ENCODE measurements around the gene ALDH3B2.
A peak's percentile ranks its signal among the peaks of the same experiment; 100 is the strongest.
"Not testable (repeated sequence)": the region's sequence is repeated elsewhere in the genome, so short reads cannot be mapped to it uniquely, and the experiment has no call there.

ALDH3B2 gene

DNA sequence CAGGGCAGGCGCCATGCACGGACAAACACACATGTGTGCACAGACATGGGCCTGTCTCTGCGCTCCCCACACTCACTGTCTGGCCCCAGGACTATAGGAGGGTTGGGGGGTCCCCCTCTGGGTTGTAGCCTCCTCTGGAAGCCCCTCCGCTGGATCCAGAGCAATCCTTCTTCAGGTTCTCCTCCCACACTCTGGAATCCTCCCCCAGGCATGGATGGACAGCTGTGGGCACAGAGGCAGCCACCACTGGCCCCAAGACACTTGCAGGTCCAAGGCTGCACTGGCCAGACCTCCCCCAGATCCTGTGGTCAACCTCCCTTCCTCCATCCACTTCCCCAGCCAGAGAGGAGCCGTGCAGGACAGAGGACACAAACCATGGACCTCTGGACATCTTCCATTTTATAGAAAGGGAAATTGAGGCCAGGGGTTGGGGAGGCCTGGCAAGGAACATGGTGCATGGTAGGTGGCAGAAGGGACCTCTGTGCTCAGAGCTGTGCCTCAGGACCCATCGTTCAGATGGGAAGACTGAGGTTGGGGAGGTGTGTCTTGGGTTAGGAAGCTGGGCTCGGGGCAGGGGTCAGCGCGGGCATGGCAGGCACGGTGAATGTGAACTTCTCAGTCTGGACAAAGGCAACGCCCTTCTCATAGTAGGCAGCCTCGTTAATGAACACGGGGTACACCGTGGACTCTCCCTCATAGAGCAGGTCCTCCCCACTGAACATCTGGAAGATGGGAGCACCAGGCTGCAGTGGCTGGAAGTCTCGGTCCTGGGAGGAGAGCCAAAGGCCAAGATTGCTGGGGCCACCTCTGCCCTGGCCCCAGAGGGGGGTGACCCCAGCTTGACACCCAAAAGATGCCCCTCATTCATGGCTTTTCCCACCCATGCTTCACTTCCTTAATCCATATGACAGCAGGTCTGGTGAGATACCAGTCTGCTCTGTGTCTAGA lies 32.0 kb downstream of the ALDH3B2 start:
- no peak for DNase-seq (ENCODE audit: low read depth)

DNA sequence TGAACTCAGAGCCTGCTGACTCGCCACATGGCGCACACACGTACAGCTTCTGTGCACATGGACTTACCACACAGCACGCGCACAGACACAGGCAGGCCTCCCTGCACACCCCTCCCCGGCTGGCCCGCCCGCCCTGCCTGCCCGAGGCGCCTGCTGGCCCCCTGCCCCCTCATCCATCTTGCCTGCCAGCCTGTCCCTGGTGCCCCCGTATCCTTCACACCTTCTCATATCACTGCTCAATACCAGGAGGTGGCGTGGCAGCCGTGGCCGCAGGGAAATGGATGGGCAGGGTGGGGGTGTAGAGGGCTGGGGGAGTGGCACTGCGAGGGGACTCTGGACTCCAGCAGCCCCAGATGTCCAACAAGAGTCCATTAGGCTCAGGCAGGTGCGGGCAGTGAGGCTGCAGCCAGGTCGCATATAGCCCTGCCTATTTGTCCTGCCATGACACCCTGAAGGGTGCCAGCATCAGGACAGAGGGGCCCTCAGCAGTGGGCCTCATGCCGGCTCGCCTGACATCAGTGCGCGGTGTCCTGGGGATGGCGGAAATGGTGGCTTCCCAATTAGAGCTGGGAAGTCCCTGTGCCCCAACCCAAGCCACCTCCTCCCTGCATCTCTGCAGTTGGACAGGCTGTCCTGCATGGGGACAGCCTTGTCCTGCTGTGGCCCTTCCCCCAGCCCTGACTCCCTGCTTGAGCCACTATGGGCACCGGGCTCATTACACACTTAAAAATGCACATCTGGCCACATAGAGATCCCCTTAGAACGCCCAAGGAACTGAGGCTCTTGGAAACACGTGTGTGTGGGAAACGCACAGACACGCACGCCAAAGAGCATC lies 32.9 kb downstream of the ALDH3B2 start:
- DNase-seq (ENCODE audit: low read depth), result no peak

GRCh38 chr11:67640758-67641337 lies 33.6 kb downstream of the ALDH3B2 start:
- DNase-seq (ENCODE audit: low read depth), result no peak

DNA sequence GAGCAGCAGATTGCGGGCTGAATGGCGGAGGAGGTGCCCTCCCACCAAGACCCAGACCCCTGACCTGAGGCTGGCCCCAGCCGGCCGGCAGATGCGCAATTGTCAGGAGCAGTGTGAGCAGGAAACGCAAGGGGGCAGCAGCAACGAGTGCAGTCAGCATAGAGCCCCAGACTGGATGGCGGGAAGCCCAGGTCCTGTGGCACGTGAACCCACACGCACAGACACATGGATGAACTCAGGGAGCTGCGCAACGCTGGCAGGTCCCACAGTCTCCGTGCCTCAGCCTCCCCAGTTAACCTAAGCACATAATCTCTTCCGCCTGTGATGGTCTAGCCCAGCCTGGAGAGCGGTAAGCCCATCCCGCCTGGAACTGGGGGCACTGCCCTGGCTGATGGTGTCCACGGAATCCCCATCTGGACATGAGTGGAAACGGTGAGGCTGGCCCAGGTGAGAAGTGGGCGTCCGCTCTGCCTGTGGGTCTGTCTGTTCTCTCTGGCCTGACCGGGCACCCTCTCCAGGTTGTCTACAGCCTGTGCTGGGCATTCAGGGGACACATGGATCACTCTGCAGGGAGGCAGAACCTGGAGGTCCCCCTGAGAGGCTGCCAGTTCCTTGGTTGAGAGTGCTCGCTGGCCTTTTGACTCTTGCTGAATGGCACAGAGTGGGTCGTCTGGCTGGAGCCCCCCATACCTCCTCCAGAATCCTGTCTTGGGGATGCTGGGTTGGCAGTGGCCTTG lies 34.2 kb downstream of the ALDH3B2 start:
- no peak for DNase-seq (ENCODE audit: low read depth)

DNA sequence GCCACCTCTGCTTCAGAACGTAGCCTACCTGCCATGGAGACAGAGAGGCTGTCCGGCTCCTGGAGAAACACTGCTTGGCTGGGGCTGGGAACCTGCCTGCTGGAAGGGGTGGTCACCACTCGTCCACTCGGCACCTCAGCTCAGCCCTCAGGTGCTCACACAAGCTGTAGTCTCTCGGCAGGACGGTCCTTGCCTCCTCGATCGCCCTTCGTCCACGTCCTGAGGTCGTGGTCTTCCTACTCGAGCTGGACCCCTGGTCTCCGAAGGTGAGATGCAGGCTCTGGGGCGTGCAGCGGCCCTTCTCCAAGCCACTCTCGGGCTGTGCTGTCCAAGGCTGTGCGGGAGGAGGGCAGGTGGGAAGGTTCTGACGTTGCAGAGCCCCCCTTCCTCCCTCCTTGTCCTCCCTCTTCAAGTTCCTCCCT lies 35.0 kb downstream of the ALDH3B2 start, which contains the start of gene TBX10:
Gene TBX10, minus strand, starts transcription at position 326 of the 422 bp plus-strand sequence. Its CDS starts 291 bp downstream, at position 35.
- no peak for DNase-seq (ENCODE audit: low read depth)

DNA sequence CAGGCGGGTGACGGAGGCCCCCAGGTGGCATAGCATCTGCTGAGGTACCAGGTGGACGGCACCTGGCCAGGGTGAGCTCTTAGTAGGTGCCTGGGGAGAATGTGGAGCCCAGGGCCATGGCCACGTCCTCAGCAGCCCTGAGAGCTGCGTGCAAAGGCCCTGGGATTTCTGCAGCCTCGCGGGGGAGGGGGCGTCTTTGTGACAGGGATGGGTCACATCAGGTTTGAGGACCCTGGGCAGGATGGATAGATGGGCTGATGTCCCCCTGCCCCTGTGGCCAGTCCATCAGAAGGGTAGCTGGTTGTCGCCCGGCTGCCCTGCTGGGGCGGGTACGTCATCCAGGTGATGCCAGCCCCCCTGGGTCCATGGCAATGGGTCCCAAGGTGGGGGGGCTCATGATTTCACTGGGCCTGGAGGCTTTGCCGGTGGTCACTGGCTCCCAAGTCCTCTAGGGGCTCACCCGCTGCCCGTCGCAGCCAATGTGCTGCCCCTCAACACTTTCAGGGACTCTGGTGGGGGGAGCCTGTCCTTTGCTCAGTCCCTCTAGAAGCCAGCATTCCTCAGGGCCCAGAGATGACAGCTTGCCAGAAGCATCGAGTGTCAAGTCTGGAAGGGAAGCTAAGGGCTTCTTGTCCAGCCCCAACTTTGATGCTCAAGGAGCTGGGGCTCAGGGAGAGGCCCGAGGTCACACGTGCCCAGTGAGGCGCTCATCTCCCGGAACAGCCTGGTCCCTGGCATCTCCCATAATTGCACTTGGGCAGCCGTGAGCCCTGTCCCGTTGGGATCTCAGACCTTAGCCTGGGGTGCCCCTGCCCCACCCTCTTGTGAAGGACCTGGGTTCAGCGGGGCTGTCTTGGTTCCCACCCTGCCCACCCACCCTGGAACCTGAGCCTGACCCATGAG lies 35.6 kb downstream of the ALDH3B2 start:
- DNase-seq (ENCODE audit: low read depth), result no peak

- not testable (repeated sequence) for DNase-seq (ENCODE audit: low read depth)
Measured at GRCh38 chr11:67637441-67637840, 37.0 kb downstream of the ALDH3B2 start.

DNA sequence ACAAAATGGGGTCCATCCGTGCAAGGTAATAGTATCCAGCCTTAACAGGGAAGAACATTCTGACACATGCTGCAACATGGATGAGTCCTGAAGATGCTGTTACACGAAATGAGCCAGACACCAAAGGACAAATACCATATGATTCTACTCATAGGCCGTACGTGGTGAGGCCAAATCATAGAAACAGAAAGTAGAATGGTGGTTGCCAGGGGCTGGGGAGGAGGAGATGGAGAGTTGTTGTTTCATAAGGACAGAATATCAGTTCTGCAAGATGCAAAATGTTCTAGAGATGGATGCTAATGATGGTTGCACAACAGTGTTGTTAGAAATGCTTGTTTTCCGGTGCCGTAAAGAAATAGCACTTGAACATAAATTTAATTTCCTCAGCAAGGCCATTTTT lies 37.5 kb downstream of the ALDH3B2 start:
- DNase-seq (ENCODE audit: low read depth), result no peak

DNA sequence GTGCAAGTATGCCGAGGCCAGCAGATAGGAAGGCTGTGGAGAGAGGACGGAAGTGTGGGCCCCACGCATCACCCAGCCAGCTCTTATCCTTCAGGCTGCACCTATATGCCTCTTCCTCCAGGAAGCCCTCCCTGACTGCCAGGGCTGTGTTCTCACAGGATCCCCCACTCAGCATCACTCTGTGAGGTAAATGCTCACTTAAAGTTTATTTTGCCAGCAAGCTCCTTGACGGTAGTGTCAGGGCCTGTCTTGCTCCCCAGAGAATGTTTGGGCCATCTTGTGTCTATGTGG lies 39.2 kb downstream of the ALDH3B2 start:
- DNase-seq (ENCODE audit: low read depth), result no peak

DNA sequence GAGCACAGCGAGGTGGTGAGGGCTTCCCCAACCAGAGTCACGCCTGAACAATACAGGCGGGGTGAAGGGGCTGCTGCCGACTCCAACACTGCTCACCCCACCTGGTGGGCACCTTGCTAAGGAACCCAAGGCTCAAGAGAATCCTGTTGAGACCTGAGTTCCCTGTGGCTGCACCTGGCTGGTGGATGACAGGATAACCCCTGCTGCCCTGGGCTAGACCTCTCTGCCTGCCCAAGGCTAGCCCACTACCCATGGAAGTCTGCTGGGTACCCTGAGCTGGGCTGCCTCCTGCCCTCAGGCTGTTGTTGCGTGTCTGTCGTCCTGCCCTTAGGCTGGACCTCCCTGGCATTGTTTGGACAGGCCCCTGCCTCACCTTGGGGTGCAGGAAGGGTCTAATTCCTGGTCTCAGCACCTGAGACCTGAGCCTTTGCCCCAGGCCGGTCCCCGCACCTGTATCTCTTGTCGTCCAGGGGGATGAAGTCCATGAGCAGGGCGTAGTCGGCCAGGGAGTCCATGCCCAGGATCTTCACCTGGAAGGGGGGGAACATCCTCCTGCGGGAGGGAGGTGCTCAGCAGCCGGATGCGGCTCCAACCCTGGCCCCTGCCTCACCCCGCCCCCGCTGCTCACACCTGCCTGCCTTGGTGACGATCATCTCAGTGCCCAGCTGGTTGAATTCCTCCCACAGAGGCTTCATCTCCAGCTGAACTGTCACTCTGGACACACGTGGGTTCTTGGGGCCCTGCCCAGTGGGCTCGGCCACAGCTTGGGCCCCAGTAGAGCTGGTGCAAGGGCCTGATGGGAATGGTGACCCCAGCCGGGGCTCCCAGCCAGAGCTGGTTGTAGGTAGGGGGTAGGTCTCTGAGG lies 39.8 kb downstream of the ALDH3B2 start:
- DNase-seq (ENCODE audit: low read depth), result no peak

GRCh38 chr11:67633758-67634365 lies 40.6 kb downstream of the ALDH3B2 start:
- no peak for DNase-seq (ENCODE audit: low read depth)

DNA sequence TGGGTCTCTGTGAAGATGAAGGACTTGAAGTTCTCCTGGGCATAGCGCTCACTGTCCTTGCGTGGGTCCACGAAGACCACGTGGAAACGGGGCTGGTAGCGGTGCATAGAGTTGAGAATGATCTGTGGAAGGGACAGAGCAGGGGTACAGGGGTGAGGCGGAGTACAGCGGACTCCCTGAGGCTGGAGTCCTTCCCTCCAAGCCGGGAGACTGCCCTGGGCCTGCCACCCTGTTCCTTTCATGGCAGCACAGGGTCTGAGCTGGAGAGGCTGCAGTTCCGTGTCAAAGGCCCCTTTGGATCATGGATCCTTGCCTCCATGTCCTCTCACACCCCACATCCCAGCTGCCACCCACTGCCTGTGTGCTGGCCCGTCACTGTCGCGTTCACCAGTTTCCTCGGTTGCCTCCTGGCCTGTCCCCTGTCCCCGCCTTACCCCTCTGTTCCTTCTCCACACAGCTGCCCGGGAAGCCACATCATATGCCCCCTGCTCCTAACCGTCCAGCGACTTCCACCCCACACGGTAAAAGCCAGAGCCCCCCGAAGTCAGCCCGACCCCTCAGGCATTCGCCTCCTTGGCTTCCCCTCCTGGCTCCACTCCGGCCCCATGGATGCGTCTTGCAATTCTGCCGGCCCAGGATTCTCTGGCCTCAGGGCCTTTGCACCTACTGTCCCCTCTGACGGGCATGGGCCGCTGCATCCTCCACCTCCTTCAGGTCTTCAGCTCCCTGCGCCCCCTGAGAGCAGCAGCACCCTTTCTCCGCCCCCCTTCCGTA lies 41.3 kb downstream of the ALDH3B2 start:
- no peak for DNase-seq (ENCODE audit: low read depth)

GRCh38 chr11:67632175-67632981 lies 42.0 kb downstream of the ALDH3B2 start:
- DNase-seq (ENCODE audit: low read depth), result no peak

GRCh38 chr11:67631853-67632174 lies 42.6 kb downstream of the ALDH3B2 start:
- no peak for DNase-seq (ENCODE audit: low read depth)

DNA sequence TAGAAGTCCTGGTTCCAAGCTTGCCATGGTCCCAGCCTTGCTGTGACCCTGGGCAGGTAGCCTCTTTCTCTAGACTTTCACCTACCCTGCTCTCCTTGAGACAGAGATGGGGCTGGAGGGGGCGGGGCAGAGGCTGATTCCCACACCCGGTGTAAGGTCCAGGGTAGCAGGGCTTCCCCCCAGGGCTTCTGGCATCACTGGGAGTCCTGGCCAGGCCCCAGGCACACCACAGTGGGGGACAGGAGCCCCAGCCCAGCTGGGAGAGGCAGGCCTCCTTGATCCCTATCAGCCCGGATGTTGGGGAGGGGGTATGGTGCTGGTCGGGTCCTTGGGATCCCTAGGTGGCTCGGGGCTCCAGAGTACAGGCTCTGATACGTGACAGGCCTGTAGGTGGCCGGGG lies 43.0 kb downstream of the ALDH3B2 start:
- DNase-seq (ENCODE audit: low read depth), result no peak

- DNase-seq (ENCODE audit: low read depth), result no peak
Measured at GRCh38 chr11:67630943-67631331, 43.5 kb downstream of the ALDH3B2 start.

GRCh38 chr11:67630228-67630942 lies 44.0 kb downstream of the ALDH3B2 start:
- peak; percentile 87 for DNase-seq (ENCODE audit: low read depth)

All from stimulated activated CD8-positive, alpha-beta memory T cell treated with anti-CD3 and anti-CD28 coated beads, Interleukin-15, amount 100 ng/mL, for 24 hours (primary cell).